ENCODE measurements around the gene KIF26A.

GRCh38 chr14:104149278-104149595 lies 10.8 kb downstream of the KIF26A start:
- TF ChIP-seq, protein P1, sequence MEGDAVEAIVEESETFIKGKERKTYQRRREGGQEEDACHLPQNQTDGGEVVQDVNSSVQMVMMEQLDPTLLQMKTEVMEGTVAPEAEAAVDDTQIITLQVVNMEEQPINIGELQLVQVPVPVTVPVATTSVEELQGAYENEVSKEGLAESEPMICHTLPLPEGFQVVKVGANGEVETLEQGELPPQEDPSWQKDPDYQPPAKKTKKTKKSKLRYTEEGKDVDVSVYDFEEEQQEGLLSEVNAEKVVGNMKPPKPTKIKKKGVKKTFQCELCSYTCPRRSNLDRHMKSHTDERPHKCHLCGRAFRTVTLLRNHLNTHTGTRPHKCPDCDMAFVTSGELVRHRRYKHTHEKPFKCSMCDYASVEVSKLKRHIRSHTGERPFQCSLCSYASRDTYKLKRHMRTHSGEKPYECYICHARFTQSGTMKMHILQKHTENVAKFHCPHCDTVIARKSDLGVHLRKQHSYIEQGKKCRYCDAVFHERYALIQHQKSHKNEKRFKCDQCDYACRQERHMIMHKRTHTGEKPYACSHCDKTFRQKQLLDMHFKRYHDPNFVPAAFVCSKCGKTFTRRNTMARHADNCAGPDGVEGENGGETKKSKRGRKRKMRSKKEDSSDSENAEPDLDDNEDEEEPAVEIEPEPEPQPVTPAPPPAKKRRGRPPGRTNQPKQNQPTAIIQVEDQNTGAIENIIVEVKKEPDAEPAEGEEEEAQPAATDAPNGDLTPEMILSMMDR (IDR thresholded peaks at IDR 0.05): no peak
- TF ChIP-seq EZH2 (IDR thresholded peaks at IDR 0.05; ENCODE audit: borderline replicate concordance, insufficient read depth, low read depth, low read length, poor library complexity, severe bottlenecking): no peak
